ENCODE results near the gene SLC48A1. TPM values are rescaled to one million over a fixed set of nuclear protein-coding genes. Genes with fewer than 3 reads are reported as not detected.

Gene SLC48A1
- total RNA-seq (10 to 100 TPM; 16.9 to 31.3 TPM), polyA plus RNA-seq (10 to 100 TPM; 16.8 to 24.5 TPM)
- long read RNA-seq, donor 1, transcript SLC48A1-201 (3 exons, 3,010 nt): major isoform, 9 of 9 reads
- long read RNA-seq, donor 1, partial matches to known transcripts: 0 of 9 reads
- long read RNA-seq, donor 1, other reads (novel, unspliced or antisense): 0 of 9 reads
- long read RNA-seq, donor 2, partial matches to known transcripts: 27 of 31 reads
- long read RNA-seq, donor 2, other reads (novel, unspliced or antisense): 0 of 31 reads
- long read RNA-seq, donor 3, partial matches to known transcripts: 0 of 2 reads
- long read RNA-seq, donor 3, other reads (novel, unspliced or antisense): 0 of 2 reads
- long read RNA-seq, donor 4, partial matches to known transcripts: 0 of 1 reads
- long read RNA-seq, donor 4, other reads (novel, unspliced or antisense): 0 of 1 reads
- long read RNA-seq, donor 5, transcript SLC48A1-201 (3 exons, 3,010 nt): major isoform, 11 of 11 reads
- long read RNA-seq, donor 5, partial matches to known transcripts: 0 of 11 reads
- long read RNA-seq, donor 5, other reads (novel, unspliced or antisense): 0 of 11 reads

- 0 to 1% methylated on average over 50 to 106 of the region's 106 CpGs for WGBS, 2 donors
- Histone ChIP-seq H3K9me3 (ENCODE audit: control insufficient read depth in 4 of 4, insufficient read depth in 3 of 4, low read length in 3 of 4) (no peaks in the 10 kb centered on the region), H3K4me1 (ENCODE audit: control insufficient read depth in 5 of 5, insufficient read depth in 5 of 5, low read length in 5 of 5) (peaks cover 0 to 39% (median 0%) of the 10 kb centered on the region in 5 donors), H3K4me3 (peak within 1 kb of the TSS; percentile 80), H3K27ac (ENCODE audit: low read depth in 1 of 2, low read length in 1 of 2) (peak within 1 kb of the TSS; percentile 81 to 86), H3K36me3 (ENCODE audit: control insufficient read depth in 4 of 4, insufficient read depth in 4 of 4, low read length in 4 of 4) (no peaks in the 10 kb centered on the region), H3K27me3 (ENCODE audit: control insufficient read depth in 3 of 3, insufficient read depth in 3 of 3, low read length in 2 of 3) (peaks cover 0 to 6% (median 0%) of the 10 kb centered on the region in 3 donors), H3K9ac (ENCODE audit: insufficient read depth in 1 of 2, low read length in 2 of 2) (peak within 1 kb of the TSS in 1 of 2 donors; percentile 51)
- DNase-seq (peak; percentile 63 to 78 (median 75)), ATAC-seq (ENCODE audit: insufficient read depth, low FRiP score) (peak; percentile 76)
- no peak for TF ChIP-seq CTCF (IDR thresholded peaks at IDR 0.05; ENCODE audit: control extremely low read depth, extremely low read depth)
These were observed at the start of gene SLC48A1 for GRCh38 chr12:47773062-47773857. Gene SLC48A1, plus strand, starts transcription at chr12:47773238. Its CDS starts 67 bp downstream, at chr12:47773305.

- Histone ChIP-seq H3K27me3 (ENCODE audit: control insufficient read depth in 3 of 3, insufficient read depth in 3 of 3, low read length in 2 of 3) (no peaks in the 10 kb centered on the region), H3K9ac (ENCODE audit: insufficient read depth in 1 of 2, low read length in 2 of 2) (no peak within 1 kb of the TSS), H3K9me3 (ENCODE audit: control insufficient read depth in 4 of 4, insufficient read depth in 3 of 4, low read length in 3 of 4) (no peaks in the 10 kb centered on the region), H3K27ac (ENCODE audit: low read depth in 1 of 2, low read length in 1 of 2) (no peak within 1 kb of the TSS), H3K36me3 (ENCODE audit: control insufficient read depth in 4 of 4, insufficient read depth in 4 of 4, low read length in 4 of 4) (peaks cover 0 to 3% (median 0%) of the 10 kb centered on the region in 4 donors), H3K4me1 (ENCODE audit: control insufficient read depth in 5 of 5, insufficient read depth in 5 of 5, low read length in 5 of 5) (peaks cover 0 to 10% (median 1%) of the 10 kb centered on the region in 5 donors), H3K4me3 (no peak within 1 kb of the TSS)
- no peak for TF ChIP-seq CTCF (IDR thresholded peaks at IDR 0.05; ENCODE audit: control extremely low read depth, extremely low read depth)
- 90 to 93% methylated on average over 8 of the region's 8 CpGs for WGBS, 2 donors
- DNase-seq (no peak), ATAC-seq (ENCODE audit: insufficient read depth, low FRiP score) (no peak)
These were observed 47.8 kb upstream of the SLC48A1 start, which contains the start of gene ENDOU for GRCh38 chr12:47725091-47725772. Gene ENDOU, minus strand, starts transcription at chr12:47725490. Its CDS starts 77 bp downstream, at chr12:47725413.

GRCh38 chr12:47725893-47726292 lies 47.1 kb upstream of the SLC48A1 start:
- Histone ChIP-seq H3K27me3 (ENCODE audit: control insufficient read depth in 3 of 3, insufficient read depth in 3 of 3, low read length in 2 of 3) (no peaks in the 10 kb centered on the region), H3K9me3 (ENCODE audit: control insufficient read depth in 4 of 4, insufficient read depth in 3 of 4, low read length in 3 of 4) (no peaks in the 10 kb centered on the region), H3K4me3 (no peak overlapping the region), H3K9ac (ENCODE audit: insufficient read depth in 1 of 2, low read length in 2 of 2) (no peak overlapping the region), H3K4me1 (ENCODE audit: control insufficient read depth in 5 of 5, insufficient read depth in 5 of 5, low read length in 5 of 5) (peaks cover 0 to 14% (median 3%) of the 10 kb centered on the region in 5 donors), H3K36me3 (ENCODE audit: control insufficient read depth in 4 of 4, insufficient read depth in 4 of 4, low read length in 4 of 4) (peaks cover 0 to 2% (median 0%) of the 10 kb centered on the region in 4 donors), H3K27ac (ENCODE audit: low read depth in 1 of 2, low read length in 1 of 2) (no peak overlapping the region)
- DNase-seq (no peak), ATAC-seq (ENCODE audit: insufficient read depth, low FRiP score) (no peak)
- no peak for TF ChIP-seq CTCF (IDR thresholded peaks at IDR 0.05; ENCODE audit: control extremely low read depth, extremely low read depth)
- WGBS, 2 donors: 68 to 70% methylated on average over 5 of the region's 5 CpGs
